BJ (cell line): ENCODE results near the gene RTN3. TPM values are rescaled to one million over a fixed set of nuclear protein-coding genes. Genes with fewer than 3 reads are reported as not detected.

Source experiments
- CTCF ChIA-PET: fragments of 350-600 bp; formaldehyde crosslinking; extraction: SDS; loops from one replicate; lab custom pipeline; 2021; ENCODE audit warnings: antibody characterized with exemption, inconsistent platforms; lab: Yijun Ruan, JAX
- POLR2A ChIA-PET: fragments of 300-600 bp; sonication (Branson Sonifier 250); formaldehyde crosslinking; extraction: SDS; loops from one replicate; lab custom pipeline; 2021; ENCODE audit warnings: antibody characterized with exemption; lab: Charles Lee
- DNase-seq: peaks from one replicate; pipeline ENCODE4 v3.0.0-alpha.2; 2011; ENCODE audit warnings: low read depth
- H3K27me3 ChIP-seq: 2 replicates; pipeline ENCODE4 v1.6.0; 2011; ENCODE audit warnings: low read length; ENCODE audit not compliant: control insufficient read depth, insufficient read depth
- H3K36me3 ChIP-seq: 2 replicates; pipeline ENCODE4 v1.5.1; 2011; ENCODE audit warnings: low read length; ENCODE audit not compliant: control insufficient read depth, insufficient read depth
- H3K4me3 ChIP-seq: 2 replicates; pipeline ENCODE4 v1.5.1; 2011; ENCODE audit warnings: low read depth, mild to moderate bottlenecking, control low read depth, low read length
- polyA plus RNA-seq: library from polyadenylated mRNA; depleted of rRNA; stranded (reverse); fragments of >200 nt; gene quantifications from 2 replicates; pipeline ENCODE4 v1.2.3, GENCODE V29; 2011
- TF ChIP-seq, protein P1 (sequence below): IDR thresholded peaks from 2 replicates; pipeline ENCODE4 v1.5.1; 2011; ENCODE audit warnings: low read depth, mild to moderate bottlenecking, control low read depth, inconsistent platforms, low read length, moderate library complexity; ENCODE audit not compliant: insufficient read depth

RTN3 gene
- polyA plus RNA-seq, 1 experiment, result 91.4 TPM

DNA sequence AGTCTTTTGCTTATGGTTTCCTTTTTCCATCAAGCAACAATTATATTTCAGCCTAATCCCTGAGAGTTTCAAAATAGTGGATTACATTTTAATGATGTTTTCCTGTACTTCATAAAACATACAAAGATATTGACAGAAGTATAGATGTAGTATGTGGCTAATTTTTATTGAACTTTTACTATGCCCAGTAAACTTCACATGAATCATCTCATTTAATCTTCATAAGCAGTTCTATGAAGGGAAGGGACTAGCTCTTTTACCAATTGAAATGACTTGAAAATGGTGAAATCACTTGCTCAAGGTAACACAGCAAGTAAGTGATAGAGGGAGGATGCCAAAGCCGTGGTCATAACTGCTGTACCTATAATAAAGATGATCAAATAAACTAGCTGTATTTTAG is 27.5 kb downstream of the RTN3 start:
- ChIA-PET POLR2A (no interaction called here), CTCF (interaction anchor here (0.6 to 0.8 kb wide), 2 partner anchors 14 to 26 kb away, joined by 3 to 4 read pairs; no protein-coding TSS in a partner anchor)
- Histone ChIP-seq H3K27me3 (no peaks in the 10 kb centered on the region), H3K4me3 (no peak overlapping the region), H3K36me3 (no peaks in the 10 kb centered on the region)
- DNase-seq, result no peak
- TF ChIP-seq, protein P1, sequence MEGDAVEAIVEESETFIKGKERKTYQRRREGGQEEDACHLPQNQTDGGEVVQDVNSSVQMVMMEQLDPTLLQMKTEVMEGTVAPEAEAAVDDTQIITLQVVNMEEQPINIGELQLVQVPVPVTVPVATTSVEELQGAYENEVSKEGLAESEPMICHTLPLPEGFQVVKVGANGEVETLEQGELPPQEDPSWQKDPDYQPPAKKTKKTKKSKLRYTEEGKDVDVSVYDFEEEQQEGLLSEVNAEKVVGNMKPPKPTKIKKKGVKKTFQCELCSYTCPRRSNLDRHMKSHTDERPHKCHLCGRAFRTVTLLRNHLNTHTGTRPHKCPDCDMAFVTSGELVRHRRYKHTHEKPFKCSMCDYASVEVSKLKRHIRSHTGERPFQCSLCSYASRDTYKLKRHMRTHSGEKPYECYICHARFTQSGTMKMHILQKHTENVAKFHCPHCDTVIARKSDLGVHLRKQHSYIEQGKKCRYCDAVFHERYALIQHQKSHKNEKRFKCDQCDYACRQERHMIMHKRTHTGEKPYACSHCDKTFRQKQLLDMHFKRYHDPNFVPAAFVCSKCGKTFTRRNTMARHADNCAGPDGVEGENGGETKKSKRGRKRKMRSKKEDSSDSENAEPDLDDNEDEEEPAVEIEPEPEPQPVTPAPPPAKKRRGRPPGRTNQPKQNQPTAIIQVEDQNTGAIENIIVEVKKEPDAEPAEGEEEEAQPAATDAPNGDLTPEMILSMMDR, result no peak

DNA sequence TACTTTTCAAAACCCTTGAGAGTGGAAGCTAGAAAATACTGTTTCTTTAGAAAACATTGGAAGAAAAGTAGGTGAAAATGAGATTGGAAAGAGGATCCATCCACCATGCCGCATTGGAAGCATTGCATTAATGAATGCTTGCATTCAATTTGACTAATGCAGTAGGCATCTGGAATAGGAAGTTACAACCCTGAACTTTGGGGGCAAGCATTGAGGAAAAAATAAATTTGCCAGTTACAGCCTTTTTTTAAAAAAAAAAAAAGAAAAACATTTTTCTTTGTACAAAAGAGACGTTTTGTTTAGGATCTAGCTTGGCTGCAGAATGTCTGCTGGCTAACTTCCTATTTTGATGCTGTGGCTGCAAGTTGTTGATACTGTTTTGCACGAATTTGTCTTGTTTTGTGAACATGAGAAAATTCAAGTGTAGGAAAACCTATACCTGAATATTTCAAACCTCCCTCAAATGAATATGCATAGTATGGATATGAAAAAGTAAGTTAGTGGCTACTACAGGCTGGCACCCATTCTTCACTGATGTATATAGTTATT is 28.1 kb downstream of the RTN3 start:
- no peaks in the 10 kb centered on the region for H3K36me3 ChIP-seq
- POLR2A ChIA-PET, result no interaction called here
- CTCF ChIA-PET, result interaction anchor here (0.8 kb wide), 1 partner anchor 27 kb away, joined by 3 read pairs; no protein-coding TSS in a partner anchor
- H3K27me3 ChIP-seq, result no peaks in the 10 kb centered on the region
- no peak for DNase-seq
- TF ChIP-seq, protein P1, result no peak
- no peak overlapping the region for H3K4me3 ChIP-seq

DNA sequence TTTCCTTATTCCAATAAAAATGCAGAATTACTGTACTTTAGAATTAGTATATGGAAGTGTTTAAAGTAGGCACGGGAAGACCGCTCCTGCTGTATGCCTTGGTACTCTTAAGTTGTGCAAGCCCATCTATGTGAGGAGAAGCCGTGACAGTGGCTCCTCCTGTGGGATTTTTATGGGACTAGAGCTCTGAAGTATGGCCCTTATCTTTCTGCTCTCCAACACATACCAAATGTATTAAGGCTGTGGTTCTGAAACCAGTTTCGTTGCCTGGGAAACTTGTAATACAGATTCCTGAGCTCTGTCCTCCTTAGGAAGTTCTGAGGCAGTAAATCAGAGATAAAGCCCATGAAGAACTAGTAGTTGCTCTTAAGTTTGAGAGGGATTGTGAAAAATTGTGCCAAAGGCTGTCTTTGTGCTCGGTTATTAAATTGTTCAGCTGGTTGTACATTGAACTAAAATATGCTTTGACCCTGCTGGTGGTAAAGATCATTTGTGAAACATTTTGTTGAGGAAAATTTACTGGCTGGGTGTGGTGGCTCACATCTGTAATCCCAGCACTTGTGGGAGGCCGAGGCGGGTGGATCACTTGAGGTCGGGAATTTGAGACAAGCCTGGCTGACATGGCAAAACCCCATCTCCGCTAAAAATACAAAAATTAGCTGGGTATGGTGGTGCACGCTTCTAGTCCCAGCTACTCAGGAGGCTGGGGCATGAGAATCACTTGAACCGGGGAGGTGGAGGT is 29.3 kb downstream of the RTN3 start:
- no peak overlapping the region for H3K4me3 ChIP-seq
- H3K27me3 ChIP-seq, result no peaks in the 10 kb centered on the region
- DNase-seq, result peak; percentile 83
- ChIA-PET CTCF (interaction anchor here (0.8 to 1.9 kb wide), 6 partner anchors 11 to 44 kb away, joined by 3 to 5 read pairs (median 3); partner anchors contain the start of gene ATL3), POLR2A (no interaction called here)
- H3K36me3 ChIP-seq, result no peaks in the 10 kb centered on the region
- TF ChIP-seq, protein P1, result peak; percentile 45

DNA sequence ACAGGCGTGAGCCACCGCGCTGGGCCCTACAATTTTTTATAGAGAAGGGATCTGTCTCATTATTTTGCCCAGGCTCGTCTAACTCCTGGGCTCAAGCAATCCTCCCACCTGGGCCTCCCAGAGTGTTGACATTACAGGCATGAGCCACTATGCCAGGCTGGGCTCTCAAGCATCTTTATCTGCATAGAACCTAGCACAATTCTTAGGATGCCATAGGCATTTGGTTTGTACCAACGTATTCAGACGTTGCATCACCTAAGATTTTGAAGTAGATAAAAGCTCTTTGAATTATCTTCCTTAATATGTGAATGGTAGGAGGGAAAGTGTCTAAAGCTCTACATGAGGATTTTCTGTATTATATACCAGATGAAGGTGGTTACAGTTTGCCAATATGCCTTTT is 30.5 kb downstream of the RTN3 start:
- H3K4me3 ChIP-seq, result no peak overlapping the region
- TF ChIP-seq, protein P1, result no peak
- DNase-seq, result no peak
- H3K27me3 ChIP-seq, result no peaks in the 10 kb centered on the region
- CTCF ChIA-PET, result interaction anchor here (0.6 to 1.9 kb wide), 4 partner anchors 10 to 235 kb away, joined by 3 to 5 read pairs (median 4); no protein-coding TSS in a partner anchor
- POLR2A ChIA-PET, result no interaction called here
- H3K36me3 ChIP-seq, result no peaks in the 10 kb centered on the region

DNA sequence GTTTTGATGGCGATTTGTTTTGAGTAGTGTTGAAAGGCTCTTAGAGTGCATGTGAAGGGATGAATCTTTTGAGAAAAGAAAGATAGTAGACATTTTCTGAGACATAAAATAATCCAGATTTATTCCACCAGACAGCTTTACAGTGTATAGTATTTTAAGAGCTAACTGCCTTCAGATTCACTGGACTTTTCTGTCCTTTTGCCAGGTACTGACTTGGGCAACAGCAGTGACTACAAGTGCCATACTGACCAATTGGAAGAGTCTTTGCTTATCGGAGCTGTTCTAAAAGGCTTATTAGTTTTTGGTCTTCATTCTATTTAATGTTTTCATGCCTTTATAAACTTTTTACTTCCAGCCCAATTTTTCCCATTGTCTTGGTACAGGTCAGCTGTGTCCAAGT is 32.5 kb downstream of the RTN3 start:
- TF ChIP-seq, protein P1, result no peak
- POLR2A ChIA-PET, result no interaction called here
- Histone ChIP-seq H3K27me3 (no peaks in the 10 kb centered on the region), H3K4me3 (no peak overlapping the region), H3K36me3 (no peaks in the 10 kb centered on the region)
- DNase-seq, result no peak
- CTCF ChIA-PET, result interaction anchor here (2.1 kb wide), 1 partner anchor 26 kb away, joined by 6 read pairs; no protein-coding TSS in a partner anchor
